ENCODE measurements around the gene CFAP126.
"Not testable (repeated sequence)": the region's sequence is repeated elsewhere in the genome, so short reads cannot be mapped to it uniquely, and the experiment has no call there.

Gene CFAP126, protein sequence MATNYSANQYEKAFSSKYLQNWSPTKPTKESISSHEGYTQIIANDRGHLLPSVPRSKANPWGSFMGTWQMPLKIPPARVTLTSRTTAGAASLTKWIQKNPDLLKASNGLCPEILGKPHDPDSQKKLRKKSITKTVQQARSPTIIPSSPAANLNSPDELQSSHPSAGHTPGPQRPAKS

DNA sequence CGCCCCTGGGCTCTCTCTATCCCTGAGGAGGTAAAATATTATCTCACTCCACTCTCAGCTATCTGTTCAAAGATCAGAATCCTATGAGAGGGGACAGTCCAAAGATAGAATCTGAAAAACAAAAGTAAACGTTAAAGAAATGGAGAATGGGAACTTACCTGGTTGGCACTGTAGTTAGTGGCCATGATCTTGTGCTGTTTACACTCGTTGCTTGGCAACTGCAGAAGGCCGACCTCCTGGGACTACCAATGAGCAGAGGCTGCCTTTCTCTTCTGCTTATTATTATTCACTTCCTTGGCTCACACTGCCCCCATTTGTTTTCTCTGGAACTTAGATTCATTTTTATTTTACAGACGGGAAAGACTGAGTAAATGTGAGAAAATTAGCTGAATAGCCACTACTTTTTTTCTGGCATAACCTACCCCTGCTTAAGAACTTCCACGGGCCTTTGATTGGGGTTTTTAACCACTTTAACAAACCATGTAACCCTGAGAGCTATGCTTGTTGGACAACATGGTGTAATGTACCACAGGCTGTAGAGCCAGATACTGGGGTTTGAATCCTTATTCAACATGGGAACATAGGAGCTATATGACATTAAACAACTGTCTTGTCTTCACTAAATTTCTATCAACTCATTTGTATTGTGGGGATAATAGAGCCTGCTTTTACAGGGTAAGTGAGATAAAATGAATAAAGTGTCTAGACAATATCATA, at the start of gene CFAP126:
CFAP126 (minus strand) TSS at position 193 of the 717 bp plus-strand sequence; CDS start at position 185, 8 bp downstream.
- peak; percentile 78 for DNase-seq

DNA sequence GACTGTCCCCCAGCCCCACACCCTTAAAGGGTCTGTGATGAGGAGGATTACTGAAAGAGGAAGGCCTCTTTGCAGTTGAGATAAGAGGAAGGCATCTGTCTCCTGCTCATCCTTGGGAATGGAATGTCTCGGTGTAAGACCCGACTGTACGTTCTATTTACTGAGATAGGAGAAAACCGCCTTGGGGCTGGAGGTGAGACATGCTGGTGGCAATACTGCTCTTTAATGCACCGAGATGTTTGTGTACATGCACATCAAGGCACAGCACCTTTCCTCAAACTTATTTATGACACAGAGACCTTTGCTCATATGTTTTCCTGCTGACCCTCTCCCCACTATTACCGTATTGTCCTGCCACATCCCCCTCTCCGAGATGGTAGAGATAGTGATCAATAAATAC, 45.4 kb upstream of the CFAP126 start:
- DNase-seq, result not testable (repeated sequence)

DNA sequence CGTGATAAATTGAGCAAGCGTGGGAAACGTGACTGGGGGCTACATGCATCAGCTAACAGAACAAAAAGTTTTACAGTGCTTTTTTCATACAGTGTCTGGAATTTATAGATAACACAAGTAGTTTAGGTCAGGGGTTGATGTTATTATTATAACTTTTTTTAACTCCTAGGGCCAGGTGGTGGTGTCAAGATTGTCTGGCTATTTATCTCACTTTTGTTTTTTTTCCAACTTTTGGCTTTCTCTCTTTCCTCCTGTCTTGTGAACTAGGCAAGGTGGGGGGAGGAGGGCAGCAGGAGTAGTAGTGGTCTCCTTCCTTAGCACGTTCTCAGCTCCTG, 42.9 kb upstream of the CFAP126 start:
- DNase-seq, result not testable (repeated sequence)

DNA sequence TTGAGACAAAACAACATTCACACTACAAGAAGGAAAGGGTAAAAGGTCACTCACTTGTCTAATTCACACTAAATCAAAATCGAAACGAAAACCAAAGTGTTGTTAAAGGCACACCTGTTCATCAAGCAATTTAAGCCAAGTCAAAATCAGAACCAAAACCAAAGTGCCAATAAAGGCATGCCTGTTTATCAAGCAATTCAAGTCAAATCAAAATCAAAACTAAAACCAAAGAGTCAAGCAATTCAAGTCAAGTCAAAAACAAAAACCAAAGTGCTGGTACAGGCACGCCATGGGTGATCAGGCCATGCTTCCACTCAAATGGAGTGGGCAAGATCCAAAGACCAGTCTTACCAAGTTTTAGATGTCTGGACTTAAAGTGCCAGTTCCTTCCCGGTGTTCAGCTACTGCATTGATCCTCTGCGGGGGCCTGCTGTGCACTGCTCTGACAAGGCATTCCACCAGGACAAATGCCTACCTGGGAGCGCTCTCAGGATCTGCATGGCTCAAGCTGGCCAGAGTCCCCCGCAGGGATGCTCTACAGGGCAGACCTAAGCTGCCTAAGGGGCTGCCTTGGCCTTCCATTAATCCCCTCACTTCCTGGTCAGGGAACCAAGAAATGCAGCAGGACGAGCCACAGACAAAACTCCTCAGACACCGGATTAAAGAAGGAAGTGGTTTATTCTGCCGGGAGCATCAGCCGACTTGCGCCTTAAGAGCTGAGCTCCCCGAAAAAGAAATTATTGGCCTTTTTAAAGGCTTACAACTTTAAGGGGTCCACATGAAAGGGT, 42.4 kb upstream of the CFAP126 start:
- DNase-seq, result not testable (repeated sequence)

DNA sequence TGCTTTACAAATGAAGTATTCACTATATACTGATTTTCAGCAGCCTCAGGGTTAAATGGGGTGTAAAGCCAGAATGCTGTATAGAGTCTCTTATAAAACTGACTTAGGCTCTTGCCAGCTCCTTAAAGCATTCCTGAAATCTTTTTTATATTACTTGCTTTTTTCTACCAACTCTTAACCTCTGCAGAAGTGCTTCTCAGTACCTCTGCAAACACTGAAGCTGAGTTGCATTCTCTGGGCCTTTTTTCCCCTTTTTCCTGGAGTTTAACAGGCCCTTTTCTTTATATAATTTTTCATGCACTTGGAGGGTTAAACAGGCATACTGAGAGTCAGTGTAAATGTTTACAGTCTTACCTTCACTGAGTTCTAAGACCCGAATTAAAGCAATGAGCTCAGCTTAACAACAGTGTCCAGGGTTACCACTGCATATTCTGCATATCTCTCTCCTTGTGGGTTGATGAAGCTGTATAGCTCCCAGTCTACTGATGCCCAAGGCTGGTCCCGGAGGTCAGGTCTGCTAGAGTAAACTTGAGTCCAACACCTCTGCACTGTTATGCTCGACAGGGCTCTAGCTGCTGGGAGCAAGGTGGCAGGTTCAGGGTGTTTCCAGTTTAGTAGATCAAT, 40.9 kb upstream of the CFAP126 start:
- no peak for DNase-seq

DNA sequence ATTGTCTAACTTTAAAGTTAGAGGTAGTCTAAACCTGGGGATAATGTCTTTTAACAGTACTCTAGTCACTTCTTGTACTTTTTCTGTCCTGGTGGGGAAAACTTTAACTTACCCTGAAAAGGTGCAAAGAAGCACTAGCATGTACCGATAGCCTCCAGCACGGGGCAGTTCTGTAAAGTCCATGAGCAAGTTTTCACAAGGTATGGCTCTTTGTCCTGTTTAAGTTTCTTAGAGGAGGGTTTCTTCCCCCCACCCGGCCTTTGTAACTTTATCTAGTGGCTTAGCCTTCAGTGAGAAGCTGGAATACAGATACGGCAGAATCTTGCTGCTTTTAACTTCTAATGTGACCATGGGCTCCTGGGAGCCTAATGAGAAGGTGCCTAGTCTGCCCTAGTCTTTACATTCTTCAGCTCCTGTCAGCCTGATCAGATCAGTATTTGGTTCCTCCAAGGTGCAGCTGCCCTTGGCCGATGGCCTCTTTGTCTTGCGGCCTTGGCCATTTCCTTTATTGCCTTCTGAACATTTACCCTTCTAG, 39.8 kb upstream of the CFAP126 start:
- DNase-seq, result no peak

DNA sequence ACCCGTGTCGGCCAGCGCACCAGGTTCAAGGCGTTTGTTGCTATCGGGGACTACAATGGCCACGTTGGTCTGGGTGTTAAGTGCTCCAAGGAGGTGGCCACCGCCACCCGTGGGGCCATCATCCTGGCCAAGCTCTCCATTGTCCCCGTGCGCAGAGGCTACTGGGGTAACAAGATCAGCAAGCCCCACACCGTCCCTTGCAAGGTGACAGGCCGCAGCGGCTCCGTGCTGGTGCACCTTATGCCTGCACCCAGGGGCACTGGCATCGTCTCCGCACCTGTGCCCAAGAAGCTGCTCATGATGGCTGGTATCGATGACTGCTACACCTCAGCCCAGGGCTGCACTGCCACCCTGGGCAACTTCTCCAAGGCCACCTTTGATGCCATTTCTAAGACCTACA, 38.9 kb upstream of the CFAP126 start:
- DNase-seq, result not testable (repeated sequence)

DNA sequence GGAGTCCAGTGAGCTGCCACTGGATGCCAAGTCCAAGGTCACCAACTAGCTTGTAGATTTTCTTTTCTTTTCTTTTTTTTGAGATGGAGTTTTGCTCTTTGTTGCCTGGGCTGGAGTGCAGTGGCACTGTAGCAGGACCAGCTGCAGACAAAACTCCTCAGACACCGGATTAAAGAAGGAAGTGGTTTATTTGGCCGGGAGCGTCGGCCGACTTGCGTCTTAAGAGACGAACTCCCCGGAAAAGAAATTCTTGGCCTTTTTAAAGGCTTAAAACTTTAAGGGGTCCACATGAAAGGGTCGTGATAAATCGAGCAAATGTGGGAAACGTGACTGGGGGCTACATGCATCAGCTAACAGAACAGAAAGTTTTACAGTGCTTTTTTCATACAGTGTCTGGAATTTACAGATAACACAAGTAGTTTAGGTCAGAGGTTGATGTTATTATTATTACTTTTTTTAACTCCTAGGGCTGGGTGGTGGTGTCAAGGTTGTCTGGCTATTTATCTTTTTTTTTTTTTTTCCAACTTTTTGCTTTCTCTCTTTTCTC, 36.4 kb upstream of the CFAP126 start:
- no peak for DNase-seq

DNA sequence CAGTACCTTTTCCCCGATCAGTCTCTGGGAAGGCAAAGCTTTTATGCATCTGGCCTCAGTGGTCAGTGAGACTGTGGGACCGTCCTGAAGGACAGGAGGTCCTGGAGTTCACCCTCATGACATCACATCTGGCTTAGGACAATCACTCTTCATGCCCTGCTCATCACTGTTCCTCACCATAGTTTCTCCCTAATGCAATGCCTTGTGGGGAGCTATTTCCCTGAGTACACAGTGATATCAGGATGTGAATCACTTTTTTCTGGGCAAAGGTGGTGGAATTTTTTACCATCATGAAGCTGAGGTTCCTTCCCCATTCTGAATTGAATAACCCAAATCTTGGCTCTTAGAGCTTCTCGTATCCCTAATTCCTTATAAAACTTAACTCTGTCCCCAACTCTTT, 34.8 kb upstream of the CFAP126 start:
- no peak for DNase-seq

DNA sequence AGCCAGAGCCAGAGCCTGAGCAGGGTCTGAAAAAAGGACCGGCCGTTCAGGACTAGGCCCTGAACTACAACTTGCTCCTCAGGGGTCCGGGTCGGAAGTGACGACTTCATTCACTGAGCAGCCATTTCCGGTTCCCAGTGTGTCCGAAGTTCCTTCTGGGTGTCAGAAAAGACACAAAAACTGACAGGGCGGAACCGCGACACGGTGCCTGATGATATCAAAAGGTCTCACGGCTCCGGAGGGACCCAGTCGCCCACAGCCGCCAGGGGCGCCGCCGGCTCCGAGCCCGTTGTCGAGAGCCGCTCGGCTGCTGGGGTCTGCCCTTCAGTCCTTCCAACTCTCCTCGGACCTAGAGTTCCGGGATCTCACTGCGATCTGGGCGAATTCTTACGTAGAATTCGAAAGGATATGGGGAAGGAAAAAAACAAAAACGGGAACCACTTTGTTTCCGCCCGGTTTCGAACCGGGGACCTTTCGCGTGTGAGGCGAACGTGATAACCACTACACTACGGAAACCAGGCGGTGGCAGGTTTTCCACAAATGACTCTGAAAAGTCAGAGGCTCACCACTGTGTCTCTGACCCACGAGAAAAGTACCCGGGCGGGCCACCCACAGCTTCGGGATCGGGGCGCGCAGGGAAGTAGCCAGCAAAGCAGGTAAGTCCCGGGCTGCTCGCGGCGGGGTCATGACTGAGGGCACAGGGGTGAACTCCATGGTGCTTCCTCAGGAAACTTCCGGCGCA, 31.8 kb upstream of the CFAP126 start:
- DNase-seq, result peak; percentile 88

DNA sequence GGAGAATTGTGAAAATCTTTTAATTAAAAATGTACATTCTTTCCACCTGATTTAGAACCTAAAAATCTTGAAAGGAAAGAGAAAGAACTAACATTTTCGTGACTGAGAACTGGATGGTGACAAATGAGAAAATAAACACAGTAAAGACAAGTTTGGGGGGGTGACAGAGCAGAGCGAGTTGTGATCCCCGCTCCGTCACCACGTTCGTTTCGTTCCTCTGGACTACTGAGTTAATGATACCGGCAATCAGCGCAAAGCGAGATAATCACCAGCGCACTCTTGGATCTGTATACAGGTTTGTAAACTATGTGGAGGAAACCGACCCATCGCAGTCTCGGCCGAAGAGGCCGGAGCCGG, 31.2 kb upstream of the CFAP126 start:
- DNase-seq, result no peak

DNA sequence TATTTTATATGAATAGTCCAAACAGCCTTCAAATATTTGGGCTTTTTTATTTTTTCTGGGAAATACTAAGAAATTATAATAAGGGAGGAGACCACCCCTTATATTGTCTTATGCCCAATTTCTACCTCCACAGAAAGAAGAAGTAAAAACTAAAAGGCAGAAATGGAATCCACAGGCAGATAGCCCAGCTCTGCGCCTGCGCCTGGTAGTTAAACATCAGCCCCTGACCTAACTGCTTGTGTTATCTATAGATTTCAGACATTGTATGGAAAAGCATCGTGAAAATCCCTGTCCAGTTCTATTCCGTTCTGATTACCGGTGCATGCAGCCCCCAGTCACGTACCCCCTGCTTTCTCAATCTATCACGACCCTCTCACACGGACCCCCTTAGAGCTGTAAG, 29.4 kb upstream of the CFAP126 start:
- DNase-seq, result not testable (repeated sequence)

DNA sequence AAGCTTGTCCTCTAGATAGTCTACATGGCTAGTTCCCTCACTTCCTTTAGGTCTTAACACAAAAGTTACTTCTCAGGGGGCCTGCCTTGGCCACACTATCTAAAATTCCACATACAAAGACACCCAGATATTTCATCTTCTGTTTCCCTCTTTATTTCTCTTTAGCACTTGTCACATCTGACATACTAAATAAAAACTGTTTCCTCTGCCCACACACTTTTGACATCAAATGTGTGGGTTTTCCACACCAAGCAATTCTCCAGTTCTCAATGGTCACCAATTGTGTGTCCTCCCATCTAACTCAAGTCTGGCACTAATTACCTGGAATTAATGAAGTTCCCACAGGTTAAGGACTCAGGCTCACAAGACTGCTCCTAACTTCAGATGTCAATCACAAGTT, 25.5 kb upstream of the CFAP126 start:
- DNase-seq, result no peak

DNA sequence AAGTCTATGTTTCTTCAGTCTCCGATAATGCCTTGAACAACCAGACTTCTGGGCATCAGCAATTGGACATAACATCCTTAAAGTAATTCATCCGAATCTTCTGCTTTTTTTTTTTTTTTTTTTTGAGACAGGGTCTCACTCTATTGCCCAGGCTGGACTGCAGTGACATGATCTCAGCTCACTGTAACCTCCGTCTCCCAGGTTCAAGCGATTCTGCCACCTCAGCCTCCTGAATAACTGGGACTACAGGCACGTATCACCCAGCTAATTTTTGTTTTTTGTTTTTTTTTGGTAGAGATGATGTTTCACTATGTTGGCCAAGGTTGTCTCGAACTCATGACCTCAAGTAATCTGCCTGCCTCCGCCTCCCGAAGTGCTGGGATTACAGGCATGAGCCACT, 23.9 kb upstream of the CFAP126 start:
- DNase-seq, result no peak

DNA sequence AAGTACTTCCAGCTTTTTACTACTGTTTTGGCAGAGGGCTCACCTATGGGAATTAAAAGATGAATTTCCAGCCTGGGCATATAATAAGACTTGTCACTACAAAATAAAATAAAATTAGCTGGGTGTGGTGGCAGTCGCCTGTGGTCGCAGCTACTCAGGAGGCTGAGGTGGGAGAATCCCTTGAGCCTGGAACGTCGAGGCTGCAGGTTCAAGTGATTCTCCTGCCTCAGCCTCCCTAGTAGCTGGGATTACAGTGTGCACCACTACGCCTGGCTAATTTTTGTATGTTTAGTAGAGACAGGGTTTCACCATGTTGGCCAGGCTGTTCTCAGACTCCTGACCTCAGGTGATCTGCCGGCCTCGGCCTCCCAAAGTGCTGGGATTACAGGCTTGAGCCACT, 23.5 kb upstream of the CFAP126 start:
- not testable (repeated sequence) for DNase-seq

DNA sequence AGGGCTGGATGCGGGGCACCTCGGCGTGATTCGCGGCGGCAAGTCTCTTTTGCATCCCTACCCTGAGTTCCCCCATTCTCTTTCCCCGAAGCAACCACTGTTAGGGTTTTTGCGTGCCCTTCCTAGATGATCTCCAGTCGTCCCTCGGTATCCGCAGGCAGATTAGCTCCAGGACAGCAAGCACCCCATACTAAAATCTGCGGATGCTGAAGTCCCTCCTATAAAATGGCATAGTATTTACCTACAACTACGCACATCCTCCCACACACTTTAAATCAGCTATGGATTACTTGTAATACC, 22.8 kb upstream of the CFAP126 start:
- DNase-seq, result peak; percentile 64

DNA sequence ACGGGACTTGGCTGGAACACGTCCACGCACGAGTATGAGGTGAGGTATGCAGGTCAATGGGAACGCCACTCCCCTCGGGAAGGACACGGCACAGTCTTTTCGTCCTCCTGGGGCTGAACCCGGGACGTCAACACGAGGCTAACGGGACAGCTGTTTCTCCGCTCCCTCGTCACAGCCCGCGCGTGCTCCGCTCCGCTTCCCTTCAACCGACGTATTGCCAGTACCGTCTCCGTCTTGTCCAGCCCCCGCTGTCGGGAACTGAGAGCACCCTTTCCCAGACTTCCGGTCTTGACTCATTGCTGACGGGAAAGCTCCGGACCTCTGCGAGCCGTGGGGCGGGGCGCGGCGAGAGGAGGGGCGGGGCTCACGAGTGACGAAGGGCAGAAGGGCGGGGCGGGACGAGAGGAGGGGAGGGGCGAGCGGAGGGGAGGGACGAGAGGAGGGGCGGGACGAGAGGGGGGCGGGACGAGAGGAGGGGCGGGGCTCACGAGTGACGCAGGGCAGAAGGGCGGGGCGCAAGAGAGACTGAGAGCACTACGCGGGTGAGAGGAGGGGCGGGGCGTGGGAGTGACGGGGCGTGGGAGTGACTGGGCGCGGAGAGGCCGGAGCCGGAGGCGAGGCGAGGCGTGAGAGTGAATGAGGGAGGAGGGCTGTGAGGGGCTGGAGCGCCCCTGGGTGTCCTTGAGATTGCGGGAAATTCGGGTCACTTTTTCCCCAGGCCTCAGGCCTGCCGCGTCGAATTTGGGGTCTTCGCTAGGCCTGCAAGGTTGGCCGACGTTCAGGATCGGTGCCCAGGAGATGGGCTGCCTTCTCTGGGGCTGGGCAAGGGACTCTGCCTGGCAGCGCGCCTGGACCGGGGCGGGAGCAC, 22.2 kb upstream of the CFAP126 start:
- peak; percentile 94 for DNase-seq

DNA sequence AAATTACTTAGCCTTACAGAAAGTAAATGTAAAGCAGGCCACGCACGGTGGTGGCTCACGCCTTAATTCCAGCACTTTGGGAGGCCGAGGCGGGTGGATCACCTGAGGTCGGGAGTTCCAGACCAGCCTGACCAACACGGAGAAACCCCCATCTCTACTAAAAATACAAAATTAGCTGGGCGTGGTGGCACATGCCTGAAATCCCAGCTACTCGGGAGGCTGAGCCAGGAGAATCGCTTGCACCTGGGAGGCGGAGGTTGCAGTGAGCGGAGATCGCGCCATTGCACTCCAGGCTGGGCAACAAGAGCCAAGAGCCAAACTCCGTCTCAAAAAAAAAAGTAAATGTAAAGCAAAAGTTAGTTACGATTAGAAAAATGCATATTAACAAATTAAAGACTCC, 21.5 kb upstream of the CFAP126 start:
- DNase-seq, result not testable (repeated sequence)

DNA sequence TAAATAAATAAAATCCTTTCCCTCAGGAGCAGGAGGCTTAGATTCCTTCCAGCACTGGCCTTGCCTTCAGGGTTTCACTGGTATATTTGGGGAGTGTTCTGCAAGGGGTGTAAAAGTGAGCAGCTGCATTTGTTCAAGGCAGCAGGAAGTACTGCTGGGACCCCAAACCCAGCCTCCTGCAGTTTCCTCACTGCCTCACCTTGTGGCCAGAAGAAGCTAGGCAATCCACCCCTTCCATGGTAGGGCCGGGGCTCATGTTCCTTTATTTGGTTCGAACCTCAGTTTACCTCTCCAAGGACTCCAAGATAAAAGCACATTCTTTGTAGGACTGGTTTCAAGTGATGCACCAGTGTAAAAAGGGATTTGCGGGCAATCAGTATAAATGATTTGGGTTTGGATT, 21.0 kb upstream of the CFAP126 start:
- DNase-seq, result no peak

DNA sequence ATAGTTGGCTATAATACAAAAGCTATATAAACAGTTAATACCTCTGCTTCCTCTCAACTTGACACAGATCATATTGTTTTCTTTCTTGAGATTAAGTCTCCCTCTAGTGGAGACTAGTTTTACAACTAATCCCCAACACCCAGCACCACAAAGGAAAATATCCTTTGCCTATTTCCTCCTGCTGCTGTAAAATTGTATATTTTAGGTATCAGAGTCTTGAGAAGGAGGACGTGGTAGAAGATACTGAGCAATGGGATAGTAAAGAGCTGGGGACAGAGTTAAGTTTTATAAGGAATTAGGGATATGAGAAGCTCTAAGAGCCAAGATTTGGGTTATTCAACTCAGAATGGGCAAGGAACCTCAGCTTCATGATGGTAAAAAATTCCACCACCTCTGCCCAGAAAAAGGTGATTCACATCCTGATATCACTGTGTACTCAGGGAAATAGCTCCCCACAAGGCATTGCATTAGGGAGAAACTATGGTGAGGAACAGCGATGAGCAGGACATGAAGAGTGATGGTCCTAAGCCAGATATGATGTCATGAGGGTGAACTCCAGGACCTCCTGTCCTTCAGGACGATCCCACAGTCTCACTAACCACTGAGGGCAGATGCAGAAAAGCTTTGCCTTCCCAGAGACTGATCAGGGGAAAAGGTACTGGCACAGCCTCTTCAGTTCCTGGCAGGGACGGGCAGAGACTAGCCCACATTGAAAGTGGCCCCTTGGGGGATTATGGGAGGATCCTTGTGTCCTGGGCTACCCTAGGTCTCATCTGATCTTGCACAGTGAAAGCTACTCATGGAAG, 14.7 kb upstream of the CFAP126 start:
- DNase-seq, result peak; percentile 71

DNA sequence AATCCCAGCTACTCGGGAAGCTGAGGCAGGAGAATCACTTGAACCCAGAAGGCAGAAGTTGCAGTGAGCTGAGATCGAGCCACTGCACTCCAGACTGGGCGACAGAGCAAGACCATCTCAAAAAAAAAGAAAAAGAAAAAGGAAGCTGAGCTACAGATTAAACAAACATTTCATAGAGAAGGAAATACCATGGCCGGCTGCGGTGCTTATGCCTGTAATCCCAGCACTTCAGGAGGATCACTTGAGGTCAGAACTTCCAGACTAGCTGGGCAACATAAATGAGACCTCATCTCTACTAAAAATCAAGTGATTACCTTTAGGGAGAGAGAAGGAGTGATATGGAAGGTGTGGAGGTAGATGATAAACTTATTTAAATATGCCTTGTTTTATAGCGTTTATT, 14.0 kb upstream of the CFAP126 start:
- DNase-seq, result no peak

Data from NCI-H2171 treated with DMSO at 0.1 percent for 48 hours (cell line).